ENCODE measurements around the gene PRKG1.

PRKG1 gene

DNA sequence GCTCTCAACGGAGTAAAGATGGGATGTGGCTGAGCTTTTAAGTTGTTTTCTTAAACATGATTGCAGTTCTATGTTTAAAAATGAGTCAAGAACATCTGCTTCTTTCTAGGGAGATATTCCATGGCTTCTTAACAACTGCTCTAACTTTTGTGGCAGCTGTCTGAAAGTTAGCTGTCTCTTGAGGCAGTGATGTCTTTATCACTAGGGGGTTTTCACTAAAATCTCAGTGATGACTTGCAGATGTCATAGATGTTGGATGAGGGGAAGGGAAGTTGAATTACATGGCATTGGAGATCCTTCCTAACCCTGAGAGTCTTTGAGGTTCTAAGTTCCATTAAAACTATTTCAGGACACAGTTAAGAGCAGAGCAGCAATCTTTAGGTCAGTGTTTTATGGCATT lies 43.5 kb downstream of the PRKG1 start:
- TF ChIP-seq EGR1 (IDR thresholded peaks at IDR 0.05) (no peak), TEAD4 (IDR thresholded peaks at IDR 0.05) (no peak)
- TF ChIP-seq, protein P1, sequence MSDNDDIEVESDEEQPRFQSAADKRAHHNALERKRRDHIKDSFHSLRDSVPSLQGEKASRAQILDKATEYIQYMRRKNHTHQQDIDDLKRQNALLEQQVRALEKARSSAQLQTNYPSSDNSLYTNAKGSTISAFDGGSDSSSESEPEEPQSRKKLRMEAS (IDR thresholded peaks at IDR 0.05): no peak

DNA sequence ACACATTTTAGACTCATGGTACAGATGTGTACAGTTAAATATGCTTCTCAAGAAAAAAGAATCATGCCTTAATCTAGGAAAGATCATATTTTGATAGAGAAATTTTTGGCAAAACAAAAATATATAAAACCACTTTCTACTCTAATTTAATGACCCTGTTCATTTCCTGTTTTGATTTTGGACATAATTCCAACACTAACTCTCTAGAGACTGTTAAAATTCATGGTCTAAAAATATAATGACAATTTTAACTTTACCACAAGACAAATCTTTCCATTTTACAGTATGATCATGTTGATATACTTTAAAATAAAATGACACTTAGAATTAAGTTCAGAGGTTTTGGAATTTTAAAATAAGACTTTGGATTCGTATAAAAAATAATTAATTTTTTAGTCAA lies 45.2 kb downstream of the PRKG1 start:
- TF ChIP-seq RAD21 (IDR thresholded peaks at IDR 0.05; ENCODE audit: low read depth) (no peak), TCF12 (IDR thresholded peaks at IDR 0.05; ENCODE audit: low read depth) (no peak)

DNA sequence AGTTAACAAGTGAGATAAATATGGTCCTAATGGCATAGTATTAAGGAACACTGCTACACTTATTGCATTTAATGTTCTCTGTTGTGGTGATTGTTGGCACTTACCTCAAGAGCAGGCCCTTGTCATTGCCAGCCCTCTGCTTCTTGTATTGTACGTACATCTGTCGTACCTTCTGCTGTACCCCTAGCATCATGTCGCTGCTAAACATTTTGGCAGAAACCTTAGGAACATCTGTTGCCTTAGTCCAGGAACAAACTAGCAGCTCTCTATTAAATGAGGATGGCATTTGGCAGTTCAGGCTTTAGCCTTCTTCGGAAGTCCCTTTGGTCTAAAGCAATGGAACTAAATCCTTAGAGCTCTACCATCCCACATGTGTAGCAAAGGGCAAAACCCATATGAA lies 47.6 kb downstream of the PRKG1 start:
- TF ChIP-seq TEAD4 (IDR thresholded peaks at IDR 0.05) (no peak), CREB1 (IDR thresholded peaks at IDR 0.05; ENCODE audit: low read depth) (no peak), TAF1 (IDR thresholded peaks at IDR 0.05; ENCODE audit: low read depth) (no peak)
- TF ChIP-seq, protein P2, sequence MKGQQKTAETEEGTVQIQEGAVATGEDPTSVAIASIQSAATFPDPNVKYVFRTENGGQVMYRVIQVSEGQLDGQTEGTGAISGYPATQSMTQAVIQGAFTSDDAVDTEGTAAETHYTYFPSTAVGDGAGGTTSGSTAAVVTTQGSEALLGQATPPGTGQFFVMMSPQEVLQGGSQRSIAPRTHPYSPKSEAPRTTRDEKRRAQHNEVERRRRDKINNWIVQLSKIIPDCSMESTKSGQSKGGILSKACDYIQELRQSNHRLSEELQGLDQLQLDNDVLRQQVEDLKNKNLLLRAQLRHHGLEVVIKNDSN (IDR thresholded peaks at IDR 0.05): no peak

DNA sequence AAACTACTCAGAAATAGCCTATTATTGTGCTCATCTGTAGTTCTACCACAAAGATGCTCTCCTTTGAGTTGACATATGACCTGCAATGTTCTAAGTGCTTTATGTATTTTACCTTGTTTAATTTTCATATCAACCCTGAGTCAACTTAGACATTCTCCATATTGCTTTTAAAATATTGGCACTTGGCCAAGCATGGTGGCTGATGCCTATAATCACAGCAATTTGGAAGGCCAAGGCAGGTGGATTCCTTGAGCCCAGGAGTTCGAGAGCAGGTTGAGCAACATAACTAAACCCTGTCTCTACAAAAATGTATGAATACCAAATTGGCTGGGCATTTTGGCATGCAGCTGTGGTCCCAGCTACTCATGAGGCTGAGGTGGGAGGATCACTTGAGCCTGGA lies 50.6 kb downstream of the PRKG1 start:
- TF ChIP-seq NFIC (IDR thresholded peaks at IDR 0.05) (peak; percentile 38; the same call in 1 of the 2 replicates), TEAD4 (IDR thresholded peaks at IDR 0.05) (no peak)

DNA sequence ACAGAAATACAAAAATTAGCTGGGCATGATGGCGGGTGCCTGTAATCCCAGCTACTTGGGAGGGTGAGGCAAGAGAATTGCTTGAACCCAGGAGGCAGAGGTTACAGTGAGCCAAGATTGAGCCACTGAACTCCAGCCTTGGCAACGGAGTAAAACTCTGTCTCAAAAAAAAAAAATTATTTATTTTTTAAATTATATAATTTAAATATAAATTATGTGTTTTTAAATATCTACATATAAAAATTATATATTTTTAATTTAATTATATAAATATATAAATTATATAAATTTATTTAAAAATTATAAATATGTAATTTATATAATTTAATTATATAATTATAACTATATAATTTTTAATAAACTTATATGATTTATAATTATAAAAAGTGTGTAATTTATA lies 51.2 kb downstream of the PRKG1 start:
- TF ChIP-seq, protein P1 (IDR thresholded peaks at IDR 0.05): no peak

DNA sequence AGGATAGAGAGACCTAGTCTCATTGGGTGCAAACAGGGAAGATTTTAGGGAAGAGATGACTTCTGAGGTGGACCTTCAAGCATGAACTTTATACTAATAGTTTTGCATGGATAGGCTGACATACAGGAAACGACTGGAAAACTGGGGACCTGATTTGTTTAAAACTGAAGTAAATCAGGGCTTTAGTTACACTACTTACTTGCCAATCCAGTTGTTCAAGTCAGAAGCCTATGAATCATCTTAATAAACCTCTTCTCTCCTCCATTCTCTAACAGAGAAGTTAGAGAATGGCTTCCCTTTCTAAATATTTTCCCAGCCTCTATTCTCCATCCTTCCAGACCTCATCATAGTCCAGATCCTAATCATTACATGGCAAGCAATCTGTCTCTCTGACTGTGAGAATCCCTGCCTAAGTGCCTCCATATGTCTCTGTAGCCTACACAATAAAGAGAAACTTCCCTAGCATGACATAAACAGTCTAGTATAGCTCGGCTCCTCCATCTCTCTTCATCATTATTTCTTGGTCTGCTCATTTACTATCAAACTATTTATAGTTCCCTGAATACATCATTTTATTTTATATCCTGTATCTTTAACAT lies 55.8 kb downstream of the PRKG1 start:
- TF ChIP-seq EGR1 (IDR thresholded peaks at IDR 0.05) (no peak), RAD21 (IDR thresholded peaks at IDR 0.05; ENCODE audit: low read depth) (no peak), EP300 (IDR thresholded peaks at IDR 0.05; ENCODE audit: borderline replicate concordance) (no peak), FOXM1 (IDR thresholded peaks at IDR 0.05; ENCODE audit: borderline replicate concordance, low read depth) (no peak), YY1 (IDR thresholded peaks at IDR 0.05; ENCODE audit: low read depth) (no peak), TEAD4 (IDR thresholded peaks at IDR 0.05) (no peak), CEBPB (IDR thresholded peaks at IDR 0.05) (no peak), ZBTB7A (IDR thresholded peaks at IDR 0.05; ENCODE audit: low read depth) (no peak), CREB1 (IDR thresholded peaks at IDR 0.05; ENCODE audit: low read depth) (no peak)
- TF ChIP-seq, protein P3, sequence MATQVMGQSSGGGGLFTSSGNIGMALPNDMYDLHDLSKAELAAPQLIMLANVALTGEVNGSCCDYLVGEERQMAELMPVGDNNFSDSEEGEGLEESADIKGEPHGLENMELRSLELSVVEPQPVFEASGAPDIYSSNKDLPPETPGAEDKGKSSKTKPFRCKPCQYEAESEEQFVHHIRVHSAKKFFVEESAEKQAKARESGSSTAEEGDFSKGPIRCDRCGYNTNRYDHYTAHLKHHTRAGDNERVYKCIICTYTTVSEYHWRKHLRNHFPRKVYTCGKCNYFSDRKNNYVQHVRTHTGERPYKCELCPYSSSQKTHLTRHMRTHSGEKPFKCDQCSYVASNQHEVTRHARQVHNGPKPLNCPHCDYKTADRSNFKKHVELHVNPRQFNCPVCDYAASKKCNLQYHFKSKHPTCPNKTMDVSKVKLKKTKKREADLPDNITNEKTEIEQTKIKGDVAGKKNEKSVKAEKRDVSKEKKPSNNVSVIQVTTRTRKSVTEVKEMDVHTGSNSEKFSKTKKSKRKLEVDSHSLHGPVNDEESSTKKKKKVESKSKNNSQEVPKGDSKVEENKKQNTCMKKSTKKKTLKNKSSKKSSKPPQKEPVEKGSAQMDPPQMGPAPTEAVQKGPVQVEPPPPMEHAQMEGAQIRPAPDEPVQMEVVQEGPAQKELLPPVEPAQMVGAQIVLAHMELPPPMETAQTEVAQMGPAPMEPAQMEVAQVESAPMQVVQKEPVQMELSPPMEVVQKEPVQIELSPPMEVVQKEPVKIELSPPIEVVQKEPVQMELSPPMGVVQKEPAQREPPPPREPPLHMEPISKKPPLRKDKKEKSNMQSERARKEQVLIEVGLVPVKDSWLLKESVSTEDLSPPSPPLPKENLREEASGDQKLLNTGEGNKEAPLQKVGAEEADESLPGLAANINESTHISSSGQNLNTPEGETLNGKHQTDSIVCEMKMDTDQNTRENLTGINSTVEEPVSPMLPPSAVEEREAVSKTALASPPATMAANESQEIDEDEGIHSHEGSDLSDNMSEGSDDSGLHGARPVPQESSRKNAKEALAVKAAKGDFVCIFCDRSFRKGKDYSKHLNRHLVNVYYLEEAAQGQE (IDR thresholded peaks at IDR 0.05; ENCODE audit: low read depth): no peak
- TF ChIP-seq, protein P1 (IDR thresholded peaks at IDR 0.05): no peak
- TF ChIP-seq, protein P2 (IDR thresholded peaks at IDR 0.05): no peak

DNA sequence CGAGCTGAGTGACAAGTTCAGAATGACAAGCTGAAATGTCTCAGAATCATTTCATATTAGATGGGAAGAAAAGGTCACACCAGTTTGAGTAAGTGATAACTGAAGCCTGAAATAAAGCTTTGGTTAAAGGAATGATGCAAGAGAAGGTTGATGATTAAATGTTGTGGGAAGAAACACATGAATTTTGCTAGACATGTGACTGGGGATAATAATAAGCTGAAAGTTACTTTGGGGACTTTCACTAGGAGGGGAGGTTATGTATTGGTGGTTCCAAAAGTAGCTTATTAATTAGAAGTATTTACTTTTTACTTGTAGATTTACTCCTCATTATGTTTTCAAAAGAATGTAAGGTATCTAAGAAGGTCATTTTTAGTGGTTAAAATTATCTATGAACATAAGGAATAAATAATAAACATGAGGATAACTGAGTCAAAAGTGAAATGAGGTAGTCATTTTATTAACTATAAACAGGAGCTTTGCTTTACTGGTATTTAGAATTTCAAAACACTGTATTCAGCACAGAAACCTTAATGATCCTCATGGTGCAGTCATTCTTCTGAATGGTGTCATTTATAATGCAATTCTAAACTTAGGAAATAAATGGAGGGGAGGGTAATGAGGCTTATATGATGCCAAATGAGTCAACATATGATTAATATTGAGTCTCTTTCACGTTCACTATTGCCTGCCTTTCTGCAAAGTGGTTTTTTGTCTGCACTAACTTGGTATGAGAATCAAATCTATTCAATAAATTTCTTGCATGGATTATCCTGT lies 63.7 kb downstream of the PRKG1 start:
- TF ChIP-seq YY1 (IDR thresholded peaks at IDR 0.05; ENCODE audit: low read depth) (no peak), CEBPB (IDR thresholded peaks at IDR 0.05) (no peak), ZBTB7A (IDR thresholded peaks at IDR 0.05; ENCODE audit: low read depth) (no peak)

DNA sequence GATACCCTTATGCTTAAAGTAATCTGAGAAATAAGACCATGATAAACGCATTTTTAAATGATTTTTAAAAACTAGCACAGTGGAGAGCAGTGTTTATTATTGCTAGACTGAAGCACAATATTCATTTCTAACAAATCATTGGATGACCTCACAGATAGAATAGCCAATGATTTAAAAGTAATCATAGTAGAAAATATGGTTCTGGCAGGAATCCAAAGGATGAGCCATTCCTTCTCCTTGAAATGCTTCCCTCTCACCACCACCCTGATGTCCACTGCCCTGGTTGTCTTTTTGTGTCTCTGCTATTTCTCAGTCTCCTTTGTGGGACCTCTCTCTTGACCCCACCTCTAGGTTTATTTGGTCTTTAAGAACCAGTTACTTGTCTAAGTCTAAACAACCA lies 64.9 kb downstream of the PRKG1 start:
- TF ChIP-seq NFIC (IDR thresholded peaks at IDR 0.05) (no peak), FOXM1 (IDR thresholded peaks at IDR 0.05; ENCODE audit: borderline replicate concordance, low read depth) (no peak), TEAD4 (IDR thresholded peaks at IDR 0.05) (no peak), TCF12 (IDR thresholded peaks at IDR 0.05; ENCODE audit: low read depth) (no peak), EP300 (IDR thresholded peaks at IDR 0.05; ENCODE audit: borderline replicate concordance) (no peak), YY1 (IDR thresholded peaks at IDR 0.05; ENCODE audit: low read depth) (no peak), EGR1 (IDR thresholded peaks at IDR 0.05) (no peak), CREB1 (IDR thresholded peaks at IDR 0.05; ENCODE audit: low read depth) (no peak), ZBTB7A (IDR thresholded peaks at IDR 0.05; ENCODE audit: low read depth) (no peak), TAF1 (IDR thresholded peaks at IDR 0.05; ENCODE audit: low read depth) (no peak), CEBPB (IDR thresholded peaks at IDR 0.05) (no peak), RAD21 (IDR thresholded peaks at IDR 0.05; ENCODE audit: low read depth) (no peak)
- TF ChIP-seq, protein P2 (IDR thresholded peaks at IDR 0.05): no peak
- TF ChIP-seq, protein P1 (IDR thresholded peaks at IDR 0.05): no peak
- TF ChIP-seq, protein P3 (IDR thresholded peaks at IDR 0.05; ENCODE audit: low read depth): no peak

Measured in Ishikawa (cell line).